ENCODE measurements around the gene APP.

Gene APP

GRCh38 chr21:26124896-26125295 is 45.7 kb downstream of the APP start:
- H3K4me2 ChIP-seq (ENCODE audit: insufficient read depth, low read length), result no peak overlapping the region
- no peaks in the 10 kb centered on the region for H3K9me3 ChIP-seq (ENCODE audit: insufficient read depth, low read length, severe bottlenecking)
- no peaks in the 10 kb centered on the region for H3K79me2 ChIP-seq (ENCODE audit: insufficient read depth, low read length)
- no peak for TF ChIP-seq EZH2 (IDR thresholded peaks at IDR 0.05; ENCODE audit: borderline replicate concordance, low read depth, low read length, severe bottlenecking)
- no peak for TF ChIP-seq CTCF (IDR thresholded peaks at IDR 0.05; ENCODE audit: borderline replicate concordance, extremely low read depth, low read length, poor library complexity, severe bottlenecking)
- peak; percentile 37; the same call in 1 of the 3 replicates for ATAC-seq (ENCODE audit: insufficient read depth, low read depth)
- 0 out of 2 replicates have a peak overlapping the region, but pooled peaks have one; percentile 30 for H2AFZ ChIP-seq (ENCODE audit: low read depth, low read length)
- H3K9ac ChIP-seq (ENCODE audit: low read depth, low read length), result 0 out of 2 replicates have a peak overlapping the region, but pooled peaks have one; percentile 2
- peaks cover 34% of the 10 kb centered on the region for H3K4me1 ChIP-seq (ENCODE audit: insufficient read depth, low read length)
- H3K36me3 ChIP-seq (ENCODE audit: insufficient read depth, low read length), result no peaks in the 10 kb centered on the region
- no peaks in the 10 kb centered on the region for H3K27me3 ChIP-seq (ENCODE audit: insufficient read depth, low read length, poor library complexity)
- H3K4me3 ChIP-seq (ENCODE audit: low read depth in 1 of 2, low read length in 2 of 2), result no peak overlapping the region
- peak overlapping the region; percentile 38; the same call in 1 of the 2 replicates for H3K27ac ChIP-seq (ENCODE audit: low read length)
- no peaks in the 10 kb centered on the region for H4K20me1 ChIP-seq (ENCODE audit: insufficient read depth, low read length)
- DNase-seq, result no peak

GRCh38 chr21:26124421-26124833 is 46.1 kb downstream of the APP start:
- Histone ChIP-seq H2AFZ (ENCODE audit: low read depth, low read length) (peak overlapping the region; percentile 30; the same call in 1 of the 2 replicates), H3K4me1 (ENCODE audit: insufficient read depth, low read length) (peaks cover 34% of the 10 kb centered on the region), H3K4me2 (ENCODE audit: insufficient read depth, low read length) (peak overlapping the region; percentile 31), H3K36me3 (ENCODE audit: insufficient read depth, low read length) (no peaks in the 10 kb centered on the region), H3K79me2 (ENCODE audit: insufficient read depth, low read length) (no peaks in the 10 kb centered on the region), H3K9ac (ENCODE audit: low read depth, low read length) (0 out of 2 replicates have a peak overlapping the region, but pooled peaks have one; percentile 2), H4K20me1 (ENCODE audit: insufficient read depth, low read length) (no peaks in the 10 kb centered on the region), H3K27ac (ENCODE audit: low read length) (peak overlapping the region; percentile 38; the same call in 1 of the 2 replicates), H3K27me3 (ENCODE audit: insufficient read depth, low read length, poor library complexity) (no peaks in the 10 kb centered on the region), H3K9me3 (ENCODE audit: insufficient read depth, low read length, severe bottlenecking) (no peaks in the 10 kb centered on the region), H3K4me3 (ENCODE audit: low read depth in 1 of 2, low read length in 2 of 2) (no peak overlapping the region)
- no peak for TF ChIP-seq CTCF (IDR thresholded peaks at IDR 0.05; ENCODE audit: borderline replicate concordance, extremely low read depth, low read length, poor library complexity, severe bottlenecking)
- no peak for TF ChIP-seq EZH2 (IDR thresholded peaks at IDR 0.05; ENCODE audit: borderline replicate concordance, low read depth, low read length, severe bottlenecking)
- ATAC-seq (ENCODE audit: insufficient read depth, low read depth) (peak; percentile 55), DNase-seq (no peak)

- Histone ChIP-seq H2AFZ (ENCODE audit: low read depth, low read length) (no peak overlapping the region), H3K79me2 (ENCODE audit: insufficient read depth, low read length) (no peaks in the 10 kb centered on the region), H3K27ac (ENCODE audit: low read length) (no peak overlapping the region), H4K20me1 (ENCODE audit: insufficient read depth, low read length) (no peaks in the 10 kb centered on the region), H3K4me1 (ENCODE audit: insufficient read depth, low read length) (peaks cover 34% of the 10 kb centered on the region), H3K27me3 (ENCODE audit: insufficient read depth, low read length, poor library complexity) (no peaks in the 10 kb centered on the region), H3K36me3 (ENCODE audit: insufficient read depth, low read length) (no peaks in the 10 kb centered on the region), H3K4me3 (ENCODE audit: low read depth in 1 of 2, low read length in 2 of 2) (no peak overlapping the region), H3K4me2 (ENCODE audit: insufficient read depth, low read length) (no peak overlapping the region), H3K9ac (ENCODE audit: low read depth, low read length) (no peak overlapping the region), H3K9me3 (ENCODE audit: insufficient read depth, low read length, severe bottlenecking) (no peaks in the 10 kb centered on the region)
- no peak for TF ChIP-seq EZH2 (IDR thresholded peaks at IDR 0.05; ENCODE audit: borderline replicate concordance, low read depth, low read length, severe bottlenecking)
- TF ChIP-seq CTCF (IDR thresholded peaks at IDR 0.05; ENCODE audit: borderline replicate concordance, extremely low read depth, low read length, poor library complexity, severe bottlenecking), result no peak
- DNase-seq (no peak), ATAC-seq (ENCODE audit: insufficient read depth, low read depth) (no peak)
Measured at GRCh38 chr21:26123012-26123411, 47.6 kb downstream of the APP start.
